Stomach (tissue), 9 donors: ENCODE results near the gene SMIM35. TPM values are rescaled to one million over a fixed set of nuclear protein-coding genes. Genes with fewer than 3 reads are reported as not detected.
A peak's percentile ranks its signal among the peaks of the same experiment; 100 is the strongest.

Source experiments
- DNase-seq, 2 donors: peaks; one replicate each; pipeline versions ENCODE4 v3.0.0 to v3.0.0-alpha.2; 2013 to 2019
- H3K27ac ChIP-seq, 5 donors: fragments of 200-600 bp in 4 of 5; sonication (generic) in 4 of 5; one replicate each; pipeline ENCODE4 v1.5.1; 2013 to 2019; ENCODE audit warnings: mild to moderate bottlenecking in 1 of 5, moderate library complexity in 1 of 5
- H3K27me3 ChIP-seq, 3 donors: fragments of 200-600 bp; sonication (generic); one replicate each; pipeline ENCODE4 v1.5.1; 2017 to 2019; ENCODE audit warnings: mixed run types in 1 of 3
- H3K36me3 ChIP-seq, 4 donors: fragments of 200-600 bp; sonication (generic); 1 replicate in 3 of 4; 2 replicates in 1 of 4; pipeline ENCODE4 v1.5.1; 2016 to 2019
- H3K4me1 ChIP-seq, 4 donors: fragments of 200-600 bp; sonication (generic); one replicate each; pipeline ENCODE4 v1.5.1; 2016 to 2019
- H3K4me3 ChIP-seq, 4 donors: fragments of 200-600 bp; sonication (generic) in 3 of 4; one replicate each; pipeline ENCODE4 v1.5.1; 2016 to 2019; ENCODE audit warnings: mild to moderate bottlenecking in 1 of 4
- H3K9me3 ChIP-seq, 4 donors: fragments of 200-600 bp; sonication (generic); one replicate each; pipeline ENCODE4 v1.5.1; 2016 to 2019
- EP300 ChIP-seq: sonication (generic); formaldehyde crosslinking; IDR thresholded peaks from one replicate; pipeline ENCODE4 v1.6.1; 2017; ENCODE audit warnings: antibody characterized with exemption
- POLR2A ChIP-seq, 4 donors: fragments of 450-650 bp; IDR thresholded peaks; one replicate each; pipeline ENCODE4 v1.6.1; 2016; ENCODE audit warnings: antibody characterized with exemption in 4 of 4, control low read depth in 2 of 4, mild to moderate bottlenecking in 1 of 4, moderate library complexity in 1 of 4
- POLR2AphosphoS5 ChIP-seq, 3 donors: sonication (generic); formaldehyde crosslinking; IDR thresholded peaks; one replicate each; pipeline ENCODE4 v1.6.1; 2016; ENCODE audit warnings: antibody characterized with exemption in 3 of 3
- WGBS, 5 donors: extraction: QIAGEN DNeasy Blood & Tissue Kit in 3 of 5; methylation state at CpG; one replicate each; pipeline versions ENCODE4 v1.1.5 to v1.1.7; 2013 to 2018; 5-methylcytosine and 5-hydroxymethylcytosine counted together
- intact Hi-C: fragments of 100-400 bp; cut with DNase I; formaldehyde crosslinking; loops from one replicate; pipeline ENCODE4 v1.15.1; 2023; ENCODE audit warnings: low total_unique reads
- polyA plus RNA-seq, 3 donors: library from polyadenylated mRNA; stranded (reverse); fragments of 200-250 nt; gene quantifications; one replicate each; pipeline ENCODE4 v1.2.3, GENCODE V29; 2013
- total RNA-seq, 5 donors: library from RNA; depleted of rRNA; stranded (reverse); fragments of >200 nt; gene quantifications; one replicate each; pipeline versions ENCODE4 v1.1.0 to v1.2.3, GENCODE V29; 2014 to 2016
- TF ChIP-seq, protein P1 (sequence below), 7 experiments: fragments of 450-650 bp in 4 of 7; fragments of 200-600 bp in 3 of 7; sonication (generic) in 3 of 7; IDR thresholded peaks; one replicate each; pipeline ENCODE4 v1.5.1; 2016 to 2019; ENCODE audit warnings: antibody characterized with exemption in 7 of 7, control low read depth in 2 of 7, mild to moderate bottlenecking in 1 of 7
- donor health status: healthy with polysubstance abuse.
- donor health status: Bipolar disorder and iron deficiency.
- donor health status: healthy.

Gene SMIM35
- total and polyA plus RNA-seq, 8 donors = 0.03 TPM; not detected in 7

DNA sequence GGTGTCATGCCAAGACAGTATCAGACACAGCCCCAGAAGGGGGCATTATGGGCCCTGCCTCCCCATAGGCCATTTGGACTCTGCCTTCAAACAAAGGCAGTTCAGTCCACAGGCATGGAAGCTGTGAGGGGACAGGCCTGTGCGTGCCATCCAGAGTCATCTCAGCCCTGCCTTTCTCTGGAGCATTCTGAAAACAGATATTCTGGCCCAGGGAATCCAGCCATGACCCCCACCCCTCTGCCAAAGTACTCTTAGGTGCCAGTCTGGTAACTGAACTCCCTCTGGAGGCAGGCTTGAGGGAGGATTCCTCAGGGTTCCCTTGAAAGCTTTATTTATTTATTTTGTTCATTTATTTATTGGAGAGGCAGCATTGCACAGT, 85.9 kb downstream of the SMIM35 start:
- WGBS, 5 donors = 86 to 100% (median 100%) methylated on average over 1 of the region's 1 CpG
- intact Hi-C loops = no loop called here
- DNase-seq = no peak
- H3K4me1 ChIP-seq = peaks cover 0 to 27% (median 10%) of the 10 kb centered on the region in 4 donors
- H3K27me3 ChIP-seq = no peaks in the 10 kb centered on the region
- peaks cover 0 to 32% (median 8%) of the 10 kb centered on the region in 4 donors for H3K36me3 ChIP-seq
- TF ChIP-seq EP300 = no peak
- TF ChIP-seq, protein P1, sequence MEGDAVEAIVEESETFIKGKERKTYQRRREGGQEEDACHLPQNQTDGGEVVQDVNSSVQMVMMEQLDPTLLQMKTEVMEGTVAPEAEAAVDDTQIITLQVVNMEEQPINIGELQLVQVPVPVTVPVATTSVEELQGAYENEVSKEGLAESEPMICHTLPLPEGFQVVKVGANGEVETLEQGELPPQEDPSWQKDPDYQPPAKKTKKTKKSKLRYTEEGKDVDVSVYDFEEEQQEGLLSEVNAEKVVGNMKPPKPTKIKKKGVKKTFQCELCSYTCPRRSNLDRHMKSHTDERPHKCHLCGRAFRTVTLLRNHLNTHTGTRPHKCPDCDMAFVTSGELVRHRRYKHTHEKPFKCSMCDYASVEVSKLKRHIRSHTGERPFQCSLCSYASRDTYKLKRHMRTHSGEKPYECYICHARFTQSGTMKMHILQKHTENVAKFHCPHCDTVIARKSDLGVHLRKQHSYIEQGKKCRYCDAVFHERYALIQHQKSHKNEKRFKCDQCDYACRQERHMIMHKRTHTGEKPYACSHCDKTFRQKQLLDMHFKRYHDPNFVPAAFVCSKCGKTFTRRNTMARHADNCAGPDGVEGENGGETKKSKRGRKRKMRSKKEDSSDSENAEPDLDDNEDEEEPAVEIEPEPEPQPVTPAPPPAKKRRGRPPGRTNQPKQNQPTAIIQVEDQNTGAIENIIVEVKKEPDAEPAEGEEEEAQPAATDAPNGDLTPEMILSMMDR (IDR thresholded peaks at IDR 0.05) = no peak
- no peak for TF ChIP-seq POLR2A (IDR thresholded peaks at IDR 0.05)
- TF ChIP-seq POLR2AphosphoS5 (IDR thresholded peaks at IDR 0.05) = no peak
- peak overlapping the region in 2 of 5 donors; percentile 77 to 87 for H3K27ac ChIP-seq
- H3K9me3 ChIP-seq = peaks cover 0 to 6% (median 3%) of the 10 kb centered on the region in 4 donors
- H3K4me3 ChIP-seq = no peak overlapping the region

DNA sequence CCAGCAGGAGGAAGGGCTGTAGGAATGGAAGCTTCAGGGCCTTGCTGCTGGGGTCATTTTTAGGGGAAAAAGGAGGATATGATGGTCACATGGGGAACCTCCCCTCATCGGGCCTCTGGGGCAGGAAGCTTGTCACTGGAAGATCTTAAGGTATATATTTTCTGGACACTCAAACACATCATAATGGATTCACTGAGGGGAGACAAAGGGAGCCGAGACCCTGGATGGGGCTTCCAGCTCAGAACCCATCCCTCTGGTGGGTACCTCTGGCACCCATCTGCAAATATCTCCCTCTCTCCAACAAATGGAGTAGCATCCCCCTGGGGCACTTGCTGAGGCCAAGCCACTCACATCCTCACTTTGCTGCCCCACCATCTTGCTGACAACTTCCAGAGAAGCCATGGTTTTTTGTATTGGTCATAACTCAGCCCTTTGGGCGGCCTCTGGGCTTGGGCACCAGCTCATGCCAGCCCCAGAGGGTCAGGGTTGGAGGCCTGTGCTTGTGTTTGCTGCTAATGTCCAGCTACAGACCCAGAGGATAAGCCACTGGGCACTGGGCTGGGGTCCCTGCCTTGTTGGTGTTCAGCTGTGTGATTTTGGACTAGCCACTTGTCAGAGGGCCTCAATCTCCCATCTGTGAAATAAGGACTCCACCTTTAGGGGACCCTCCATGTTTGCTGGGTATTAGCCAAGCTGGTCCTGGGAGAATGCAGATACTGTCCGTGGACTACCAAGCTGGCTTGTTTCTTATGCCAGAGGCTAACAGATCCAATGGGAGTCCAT, 86.5 kb downstream of the SMIM35 start:
- no peak for DNase-seq
- Histone ChIP-seq H3K36me3 (peaks cover 0 to 38% (median 12%) of the 10 kb centered on the region in 4 donors), H3K4me3 (no peak overlapping the region), H3K4me1 (peaks cover 0 to 27% (median 10%) of the 10 kb centered on the region in 4 donors), H3K27ac (peak overlapping the region in 2 of 5 donors; percentile 77 to 87), H3K9me3 (peaks cover 0 to 6% (median 3%) of the 10 kb centered on the region in 4 donors), H3K27me3 (no peaks in the 10 kb centered on the region)
- WGBS, 5 donors = 73 to 90% (median 84%) methylated on average over 3 to 4 of the region's 4 CpGs
- no peak for TF ChIP-seq POLR2A (IDR thresholded peaks at IDR 0.05)
- TF ChIP-seq POLR2AphosphoS5 (IDR thresholded peaks at IDR 0.05) = no peak
- no peak for TF ChIP-seq EP300
- TF ChIP-seq, protein P1 (IDR thresholded peaks at IDR 0.05) = no peak
- intact Hi-C loops = no loop called here

DNA sequence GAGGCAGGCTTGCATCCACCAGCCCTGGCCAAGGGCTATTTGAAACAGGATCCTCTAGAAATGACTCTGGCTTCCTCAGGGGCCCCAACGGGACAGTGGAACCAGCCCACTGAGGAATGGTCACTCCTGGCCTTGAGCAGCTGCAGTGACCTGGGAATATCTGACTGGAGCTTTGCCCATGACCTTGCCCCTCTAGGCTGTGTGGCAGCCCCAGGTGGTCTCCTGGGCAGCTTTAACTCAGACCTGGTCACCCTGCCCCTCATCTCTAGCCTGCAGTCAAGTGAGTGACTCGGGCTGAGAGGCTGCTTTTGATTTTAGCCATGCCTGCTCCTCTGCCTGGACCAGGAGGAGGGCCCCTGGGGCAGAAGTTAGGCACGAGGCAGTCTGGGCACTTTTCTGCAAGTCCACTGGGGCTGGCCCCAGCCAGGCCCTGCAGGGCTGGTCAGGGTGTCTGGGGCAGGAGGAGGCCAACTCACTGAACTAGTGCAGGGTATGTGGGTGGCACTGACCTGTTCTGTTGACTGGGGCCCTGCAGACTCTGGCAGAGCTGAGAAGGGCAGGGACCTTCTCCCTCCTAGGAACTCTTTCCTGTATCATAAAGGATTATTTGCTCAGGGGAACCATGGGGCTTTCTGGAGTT, 87.3 kb downstream of the SMIM35 start:
- no peak overlapping the region for H3K4me3 ChIP-seq
- peaks cover 0 to 6% (median 3%) of the 10 kb centered on the region in 4 donors for H3K9me3 ChIP-seq
- no peaks in the 10 kb centered on the region for H3K27me3 ChIP-seq
- intact Hi-C loops = no loop called here
- TF ChIP-seq, protein P1 (IDR thresholded peaks at IDR 0.05) = no peak
- TF ChIP-seq POLR2AphosphoS5 (IDR thresholded peaks at IDR 0.05) = no peak
- TF ChIP-seq POLR2A (IDR thresholded peaks at IDR 0.05) = no peak
- TF ChIP-seq EP300 = no peak
- peaks cover 0 to 44% (median 15%) of the 10 kb centered on the region in 4 donors for H3K36me3 ChIP-seq
- peaks cover 0 to 32% (median 10%) of the 10 kb centered on the region in 4 donors for H3K4me1 ChIP-seq
- H3K27ac ChIP-seq = peak overlapping the region in 1 of 5 donors; percentile 1
- WGBS, 5 donors = 63 to 83% (median 75%) methylated on average over 1 to 3 of the region's 3 CpGs
- DNase-seq = no peak

DNA sequence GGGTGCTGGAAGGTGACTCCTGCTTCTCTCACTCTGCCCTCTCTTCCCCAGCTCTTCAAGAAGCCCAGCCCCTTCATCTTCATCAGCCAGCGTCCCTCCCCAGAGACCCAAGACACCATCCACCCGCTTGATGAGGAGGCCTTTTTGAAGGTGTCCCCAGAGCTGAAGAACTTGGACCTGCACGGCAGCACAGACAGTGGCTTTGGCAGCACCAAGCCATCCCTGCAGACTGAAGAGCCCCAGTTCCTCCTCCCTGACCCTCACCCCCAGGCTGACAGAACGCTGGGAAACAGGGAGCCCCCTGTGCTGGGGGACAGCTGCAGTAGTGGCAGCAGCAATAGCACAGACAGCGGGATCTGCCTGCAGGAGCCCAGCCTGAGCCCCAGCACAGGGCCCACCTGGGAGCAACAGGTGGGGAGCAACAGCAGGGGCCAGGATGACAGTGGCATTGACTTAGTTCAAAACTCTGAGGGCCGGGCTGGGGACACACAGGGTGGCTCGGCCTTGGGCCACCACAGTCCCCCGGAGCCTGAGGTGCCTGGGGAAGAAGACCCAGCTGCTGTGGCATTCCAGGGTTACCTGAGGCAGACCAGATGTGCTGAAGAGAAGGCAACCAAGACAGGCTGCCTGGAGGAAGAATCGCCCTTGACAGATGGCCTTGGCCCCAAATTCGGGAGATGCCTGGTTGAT, 88.0 kb downstream of the SMIM35 start:
- no peak for DNase-seq
- peaks cover 0 to 37% (median 10%) of the 10 kb centered on the region in 4 donors for H3K4me1 ChIP-seq
- no peak overlapping the region for H3K4me3 ChIP-seq
- intact Hi-C loops = no loop called here
- peaks cover 0 to 2% (median under 1%) of the 10 kb centered on the region in 4 donors for H3K9me3 ChIP-seq
- no peaks in the 10 kb centered on the region for H3K27me3 ChIP-seq
- H3K27ac ChIP-seq = peak overlapping the region in 1 of 5 donors; percentile 1
- H3K36me3 ChIP-seq = peaks cover 0 to 50% (median 16%) of the 10 kb centered on the region in 4 donors
- WGBS, 5 donors = 80 to 90% (median 89%) methylated on average over 9 to 10 of the region's 10 CpGs
- no peak for TF ChIP-seq POLR2AphosphoS5 (IDR thresholded peaks at IDR 0.05)
- TF ChIP-seq EP300 = no peak
- TF ChIP-seq, protein P1 (IDR thresholded peaks at IDR 0.05) = no peak
- TF ChIP-seq POLR2A (IDR thresholded peaks at IDR 0.05) = no peak
